ENCODE data around the gene BNC2.

The BNC2 gene

DNA sequence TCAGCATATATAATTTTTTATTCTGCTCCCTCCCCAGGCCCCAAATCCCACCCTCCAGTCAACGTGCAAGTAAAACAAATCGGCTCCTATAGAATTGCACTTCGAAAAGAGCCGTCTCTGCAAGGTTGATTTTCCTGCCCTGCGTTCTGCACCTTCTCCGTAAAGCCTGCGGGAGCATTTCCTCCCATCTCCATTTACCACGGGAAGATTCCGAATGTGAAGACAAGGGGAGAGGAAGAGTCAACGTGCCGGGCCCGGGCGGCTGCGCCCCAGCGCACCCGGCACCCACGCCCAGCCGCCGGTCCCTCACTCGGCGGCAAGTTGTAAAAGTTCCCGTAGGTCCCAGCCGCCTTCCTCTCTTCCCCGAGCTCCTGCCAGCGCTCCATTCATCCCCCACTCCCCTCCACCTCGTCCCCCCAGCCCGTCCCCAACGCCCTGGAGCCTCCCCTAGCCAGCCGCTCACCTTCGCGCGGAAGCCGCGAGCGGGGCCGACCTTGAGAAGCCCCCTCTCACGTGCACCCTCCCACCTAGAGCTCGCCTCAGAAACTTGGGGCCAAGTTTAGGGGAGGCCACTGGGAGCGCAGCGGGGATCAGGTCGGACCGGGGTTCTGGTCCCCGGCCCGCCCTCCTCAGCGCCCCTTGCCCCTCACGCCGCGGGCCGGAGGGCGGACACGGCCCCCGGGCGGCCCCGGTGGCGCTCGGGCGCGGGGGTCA is 431 bp downstream of the BNC2 start:
- DNase-seq: peak; percentile 18

DNA sequence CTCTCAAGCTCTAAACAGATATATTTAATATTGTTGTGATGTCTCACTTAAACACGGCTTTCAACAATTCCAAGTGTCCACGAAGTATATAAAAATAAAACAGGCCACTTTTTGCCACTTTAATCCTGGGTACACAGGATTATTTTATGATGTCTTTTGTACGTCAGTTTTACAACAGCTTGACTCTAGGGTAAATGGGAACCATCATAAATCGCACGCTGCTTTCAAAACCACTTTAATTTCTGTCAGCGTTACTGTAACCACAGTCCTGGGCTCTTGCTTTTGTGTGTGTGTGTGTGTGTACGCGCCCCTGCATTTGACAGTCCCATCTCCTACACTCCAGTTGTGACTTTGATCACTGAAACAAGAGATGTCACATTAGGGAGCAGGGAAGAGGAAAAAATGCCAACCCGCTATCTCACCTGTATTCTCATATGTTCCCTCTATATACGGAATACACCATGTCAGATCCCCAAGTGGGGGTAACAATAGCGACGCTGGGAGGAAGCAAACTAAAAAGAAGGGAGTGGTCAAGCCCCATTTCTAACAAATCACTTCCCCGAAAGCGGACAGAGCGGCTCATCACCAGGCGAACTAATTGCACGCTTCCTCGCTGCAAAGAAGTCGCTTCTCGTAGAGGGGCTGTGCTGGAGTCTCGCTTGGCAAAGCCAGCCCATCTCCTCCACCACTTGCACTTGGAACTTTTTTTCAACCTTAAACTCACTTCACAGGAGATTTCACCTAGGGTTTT is 1.2 kb downstream of the BNC2 start:
- DNase-seq: peak; percentile 32

DNA sequence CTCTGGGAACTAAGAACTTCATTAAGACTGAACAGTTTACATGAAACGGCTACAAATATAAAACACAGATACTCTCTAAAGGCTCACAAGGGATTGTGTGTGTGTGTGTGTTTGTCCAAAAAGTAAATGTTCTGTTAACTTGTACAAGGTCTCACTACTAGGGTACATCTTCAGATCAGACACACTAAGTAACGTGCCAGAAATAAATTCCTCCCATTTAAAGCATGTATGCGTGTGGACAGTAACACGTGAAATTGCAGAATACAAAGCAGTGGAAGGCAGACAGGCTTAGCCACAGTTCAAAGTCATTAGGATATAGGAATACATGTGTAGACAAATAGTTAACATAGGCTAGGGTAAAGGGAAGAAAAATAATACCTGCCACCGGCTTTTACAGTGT is 1.8 kb downstream of the BNC2 start:
- peak; percentile 4 for DNase-seq

DNA sequence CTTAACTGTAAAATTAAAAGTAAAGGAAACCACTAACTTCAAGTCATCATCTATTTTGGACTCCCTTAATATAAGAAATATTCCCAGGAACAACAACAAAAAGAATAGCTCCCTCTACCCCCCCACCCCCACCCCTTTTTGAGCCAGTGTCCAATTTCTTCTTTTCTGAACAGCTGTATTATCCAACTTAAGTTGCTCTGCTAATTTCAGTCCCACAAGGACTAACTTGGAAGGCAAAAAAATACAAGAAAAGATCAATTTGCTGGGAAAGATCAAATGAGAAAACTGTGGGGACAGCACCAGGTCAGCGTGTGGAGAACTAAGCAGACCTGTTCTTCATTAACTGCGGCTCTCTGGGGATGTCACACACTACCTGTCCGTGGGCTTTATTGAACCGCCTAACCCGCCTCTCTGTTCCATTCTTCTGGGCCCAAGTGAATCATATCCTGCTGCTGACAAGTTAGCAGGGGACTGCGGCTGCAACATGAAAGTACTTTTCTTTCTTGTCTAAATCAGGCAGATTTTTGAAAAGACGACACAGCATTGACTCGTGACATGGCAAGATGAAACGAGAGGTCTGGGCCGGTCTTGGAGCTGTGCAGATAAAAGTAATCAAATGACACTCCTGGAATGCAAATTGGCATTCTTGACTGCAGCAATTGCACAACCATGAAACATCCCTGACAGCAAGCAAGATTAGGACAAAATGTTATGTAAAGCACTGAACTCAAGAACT is 2.7 kb downstream of the BNC2 start:
- peak; percentile 79 for DNase-seq

DNA sequence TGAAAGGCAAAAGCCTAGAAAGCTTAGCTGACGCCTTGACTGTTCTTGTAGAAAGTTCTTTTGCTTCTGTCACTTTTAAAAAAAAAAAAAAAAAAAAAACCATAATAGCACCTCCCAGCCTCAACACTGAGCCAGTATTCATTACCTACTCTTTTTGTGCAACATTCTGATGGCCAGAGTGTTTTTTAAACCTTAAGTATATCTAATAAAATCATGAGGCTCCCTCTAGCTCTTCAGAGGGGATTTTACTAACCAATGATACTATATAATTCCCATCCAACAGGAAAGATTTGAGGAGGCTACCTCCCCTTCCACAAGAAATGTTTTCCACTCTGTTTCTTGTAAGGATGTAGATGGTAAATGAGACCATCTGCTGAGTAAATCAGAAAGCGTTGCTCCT is 3.9 kb downstream of the BNC2 start:
- peak; percentile 20 for DNase-seq

DNA sequence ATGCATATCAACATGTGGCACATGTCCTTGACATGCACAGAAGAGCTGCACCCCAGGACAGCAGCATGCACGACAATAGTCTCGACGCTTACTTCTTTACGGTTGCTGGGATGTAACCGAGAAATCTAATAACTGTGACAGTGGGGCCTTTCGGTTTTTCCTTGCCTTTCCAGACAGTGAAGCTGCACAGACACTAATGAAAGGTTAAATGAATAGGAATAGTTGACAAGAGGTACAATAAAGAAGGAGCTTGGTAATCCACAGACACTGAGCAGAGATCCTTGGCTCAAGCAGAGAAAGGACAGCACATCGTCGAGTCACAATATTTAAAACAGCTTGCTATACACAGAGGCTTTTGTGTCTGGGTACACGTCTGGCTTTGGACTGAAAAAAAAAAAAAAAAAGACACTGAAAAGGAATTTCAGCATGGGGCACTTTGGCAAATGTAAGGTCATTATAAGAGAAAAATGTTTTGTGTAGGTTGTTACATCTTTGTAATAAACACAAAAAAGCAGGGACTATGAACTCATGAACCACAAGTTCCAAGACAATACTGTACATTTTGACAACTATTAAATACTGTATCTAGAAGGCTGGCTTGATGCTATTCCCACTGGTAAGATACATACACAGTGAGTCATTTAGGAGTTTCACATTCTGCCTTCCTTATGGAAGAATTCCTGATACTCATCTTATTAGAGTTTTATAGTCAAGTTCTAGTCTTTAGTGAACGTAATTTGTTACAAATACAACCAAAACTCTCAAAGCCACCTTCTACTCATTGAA is 5.6 kb downstream of the BNC2 start:
- DNase-seq: peak; percentile 72

DNA sequence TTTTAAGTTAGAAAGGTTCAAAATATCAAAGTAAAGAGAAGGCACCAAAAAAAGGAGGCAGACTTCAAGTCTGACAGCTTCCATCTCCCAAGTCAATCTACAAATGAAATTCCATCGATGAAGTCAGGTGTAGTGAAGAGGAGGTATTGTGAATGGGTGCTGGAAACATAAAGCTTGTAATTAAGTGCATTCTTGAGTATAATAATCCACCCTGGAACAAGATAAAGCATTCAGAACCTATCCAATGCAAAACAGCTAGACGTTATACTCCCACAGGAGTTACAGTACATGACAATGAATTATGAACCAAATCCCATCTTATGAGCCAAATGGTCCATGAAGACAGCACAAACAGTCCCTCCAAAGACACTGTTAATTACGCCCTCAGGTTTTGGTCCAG is 22.3 kb downstream of the BNC2 start:
- DNase-seq: no peak

DNA sequence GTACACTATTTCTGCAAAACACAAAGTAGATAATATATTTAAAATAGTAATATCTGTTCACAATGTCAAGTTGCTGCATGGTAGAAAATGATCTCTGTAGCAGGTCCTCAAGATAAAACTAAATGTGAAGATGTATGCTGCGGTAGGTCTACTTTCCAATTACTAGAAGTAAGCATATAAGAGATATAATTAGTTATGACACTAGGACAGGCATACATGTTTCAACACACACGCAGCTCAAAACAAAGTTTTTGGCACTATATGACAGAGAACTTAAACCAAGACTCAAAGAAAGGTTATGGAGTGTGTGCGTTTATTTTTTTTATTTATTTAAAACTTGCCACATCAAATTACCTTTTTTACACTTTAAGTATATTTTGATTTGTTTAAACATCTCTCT is 23.5 kb downstream of the BNC2 start:
- no peak for DNase-seq

DNA sequence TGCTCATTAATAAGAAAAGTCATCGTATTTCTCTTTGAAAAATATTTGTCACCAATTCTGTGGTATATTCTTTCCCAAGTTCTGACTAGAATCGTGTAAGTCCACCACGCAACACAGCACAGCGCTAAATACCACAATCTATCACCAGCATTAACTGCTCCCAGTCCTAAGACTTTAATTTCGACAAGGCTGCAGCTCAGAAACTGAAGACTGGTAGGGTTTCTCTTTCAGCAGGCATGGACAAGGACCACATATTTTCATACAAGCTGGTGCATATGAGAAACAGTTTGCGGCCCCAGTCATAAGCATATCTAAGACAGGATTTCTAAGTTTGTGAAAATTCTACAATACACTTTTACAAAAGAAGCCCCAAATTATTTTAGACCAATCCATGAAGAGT is 24.1 kb downstream of the BNC2 start:
- peak; percentile 11 for DNase-seq

DNA sequence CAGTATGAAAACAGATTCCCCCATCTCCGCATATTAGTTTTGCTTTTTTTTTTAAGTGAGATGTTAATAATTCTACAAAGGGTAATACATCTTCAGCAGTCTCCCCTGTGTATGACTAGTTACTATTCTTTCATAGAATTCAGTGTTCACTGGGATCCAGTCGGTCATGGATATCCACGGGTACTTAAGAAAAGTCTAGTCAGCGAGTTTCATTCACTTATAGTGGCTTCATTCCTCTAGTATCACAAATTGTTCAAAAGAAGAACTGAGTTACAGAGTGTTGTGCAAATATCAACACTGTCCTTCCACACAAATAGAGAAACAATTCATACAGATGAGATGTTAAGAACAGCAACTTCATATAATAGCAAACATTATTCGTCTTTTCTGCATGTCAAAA is 35.7 kb downstream of the BNC2 start:
- DNase-seq: no peak

DNA sequence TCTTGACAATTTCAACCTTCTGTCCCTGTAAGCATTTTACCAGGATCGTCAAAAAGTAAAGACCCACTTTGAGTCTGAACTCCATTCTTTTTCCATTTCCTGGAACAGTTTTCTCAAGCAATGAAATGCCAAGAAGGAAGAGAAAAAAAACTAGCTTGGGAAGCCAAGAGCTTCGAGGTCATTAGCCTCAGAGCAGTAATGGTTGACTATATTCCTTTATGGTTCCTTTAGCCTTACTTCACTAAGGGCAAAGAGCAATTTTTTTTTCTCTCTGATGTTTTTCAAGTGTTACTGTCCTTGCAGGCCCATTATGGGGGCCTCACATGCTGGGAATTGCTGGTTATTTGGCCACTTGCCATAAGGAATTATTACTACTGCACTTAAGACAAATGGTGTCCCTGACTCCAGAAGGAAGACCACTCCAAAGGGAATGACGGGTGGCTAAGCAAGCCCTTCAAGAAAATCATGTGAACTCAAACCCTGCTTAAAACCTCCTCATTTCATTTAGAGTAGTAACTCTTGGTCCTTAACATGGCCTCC is 37.1 kb downstream of the BNC2 start:
- DNase-seq: no peak

DNA sequence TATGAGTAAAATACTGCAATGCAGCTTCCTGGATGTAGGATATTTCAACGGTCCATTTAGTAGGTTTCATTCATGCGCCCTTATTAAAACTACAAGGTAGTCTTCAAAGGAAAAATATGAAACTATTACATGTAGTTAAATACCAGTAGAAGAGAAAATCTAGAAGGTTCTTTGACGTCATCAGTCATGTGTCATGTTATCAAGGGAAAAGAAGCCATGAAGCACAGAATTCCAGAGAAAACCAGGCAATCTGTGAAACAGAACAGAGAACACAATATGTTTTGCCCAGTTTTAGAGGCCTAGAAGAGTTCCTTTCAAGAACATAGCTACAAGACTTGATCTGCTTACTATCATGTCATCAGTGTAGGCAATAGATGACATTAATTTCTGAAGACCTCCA is 38.4 kb downstream of the BNC2 start:
- no peak for DNase-seq

DNA sequence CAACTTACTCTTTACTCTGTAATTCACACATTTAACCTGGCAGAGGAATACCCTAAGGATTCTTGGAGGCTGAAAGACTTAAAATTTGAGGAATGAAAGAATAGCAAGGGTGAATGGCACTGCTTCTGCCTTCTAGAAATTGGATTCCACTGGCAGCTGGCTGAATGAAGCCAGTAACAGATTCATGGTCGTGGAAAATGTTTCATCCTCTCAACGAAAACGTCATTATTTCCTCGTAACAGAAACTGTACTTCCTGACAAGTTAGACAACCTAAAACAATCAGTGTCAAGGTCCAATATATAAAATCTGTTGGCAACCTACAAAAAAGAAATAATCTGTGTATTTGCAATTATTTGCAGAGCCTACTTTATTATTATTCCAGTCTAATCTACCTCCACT is 39.7 kb downstream of the BNC2 start:
- DNase-seq: no peak

DNA sequence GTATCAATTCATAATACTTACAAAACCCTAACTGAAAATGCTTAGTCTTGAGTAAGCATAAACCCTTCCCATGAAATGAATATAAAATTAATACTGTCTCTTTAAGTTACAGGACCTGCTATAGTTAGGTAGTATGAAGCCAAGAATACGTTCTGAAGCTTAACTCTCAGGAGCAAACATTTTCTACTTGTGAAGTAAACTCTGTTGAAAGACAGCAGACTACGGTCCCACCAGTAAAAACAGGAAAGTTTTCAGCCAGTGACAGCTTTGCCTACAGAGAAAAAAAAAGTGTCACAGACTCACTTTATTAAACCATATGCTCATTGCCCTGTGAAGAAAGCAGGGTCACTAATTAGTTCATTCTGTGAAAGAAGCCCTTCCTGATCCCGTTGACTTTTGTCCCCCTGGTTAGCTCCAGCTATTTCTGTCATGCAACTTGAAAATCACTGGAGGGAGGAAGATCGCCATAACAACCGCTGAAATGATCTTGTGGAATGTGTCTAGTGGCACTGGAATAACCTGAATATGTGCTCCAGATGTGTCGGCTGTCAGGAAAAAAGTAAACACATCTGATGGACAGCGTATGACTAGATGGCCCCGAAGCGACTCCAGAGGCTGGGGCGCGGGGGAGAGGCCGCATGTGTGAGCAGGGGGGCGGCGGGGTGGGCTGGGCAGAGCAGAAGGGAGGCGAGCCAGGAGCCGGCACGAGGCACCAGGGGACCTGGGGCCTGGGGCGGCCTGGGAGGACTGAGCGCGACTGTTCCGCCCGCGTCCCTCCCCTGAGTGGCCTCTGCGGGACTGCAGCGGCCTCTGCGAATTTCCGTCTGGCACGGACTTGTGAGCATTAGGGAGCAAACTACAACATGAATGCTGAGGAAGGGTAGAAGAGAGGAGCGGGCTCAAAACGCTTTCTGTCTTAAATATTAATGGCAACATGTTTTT is 41.9 kb downstream of the BNC2 start:
- DNase-seq: peak; percentile 79

DNA sequence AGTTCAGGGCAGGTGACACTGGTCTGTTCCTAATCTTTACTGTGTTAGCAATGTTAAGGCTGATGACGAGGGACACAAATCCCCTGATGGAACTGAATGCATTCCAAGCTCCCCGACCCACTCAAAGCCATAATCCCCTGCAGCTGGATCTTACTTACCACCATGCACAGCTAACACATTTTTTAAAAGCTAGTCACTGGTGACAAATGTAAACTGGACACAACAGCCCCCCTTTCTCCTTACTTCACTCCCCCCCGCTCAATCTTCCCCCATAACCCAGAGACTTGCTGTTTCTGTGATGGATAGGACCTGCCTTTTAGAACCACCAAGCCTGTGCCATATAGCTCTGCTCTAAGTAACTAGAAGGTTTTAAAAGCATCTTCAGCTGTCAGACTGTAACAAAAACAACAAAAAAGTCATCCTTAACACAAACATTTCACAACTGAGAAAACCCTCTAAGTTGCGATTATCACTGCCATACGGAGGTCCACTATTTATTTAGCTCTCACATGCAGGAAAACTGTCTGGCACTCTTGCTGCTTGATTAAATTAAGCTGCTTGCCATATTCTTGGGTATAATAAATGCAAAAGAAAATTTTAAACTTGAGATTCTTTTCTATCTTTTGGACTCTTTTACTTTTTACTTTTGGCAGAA is 44.4 kb downstream of the BNC2 start:
- peak; percentile 96 for DNase-seq

DNA sequence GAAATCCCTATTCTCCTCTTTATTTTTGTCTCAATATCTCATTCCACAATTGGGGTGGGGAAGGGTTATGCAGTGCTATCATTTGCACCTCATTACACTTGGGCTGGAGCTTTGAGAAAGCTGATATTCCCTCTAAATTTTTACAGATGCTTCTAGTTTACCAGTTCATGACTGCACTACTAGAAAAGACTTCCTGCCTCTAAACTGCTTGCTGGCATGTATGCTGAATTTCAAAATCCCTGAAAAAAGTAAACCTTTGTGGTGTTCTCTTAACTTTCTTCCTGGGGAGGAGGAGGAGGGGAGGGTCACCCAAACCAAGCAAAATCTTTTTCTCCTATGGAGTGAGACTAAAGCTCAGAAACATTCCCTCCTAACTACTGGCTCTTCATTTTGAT is 45.1 kb downstream of the BNC2 start:
- DNase-seq: peak; percentile 64

DNA sequence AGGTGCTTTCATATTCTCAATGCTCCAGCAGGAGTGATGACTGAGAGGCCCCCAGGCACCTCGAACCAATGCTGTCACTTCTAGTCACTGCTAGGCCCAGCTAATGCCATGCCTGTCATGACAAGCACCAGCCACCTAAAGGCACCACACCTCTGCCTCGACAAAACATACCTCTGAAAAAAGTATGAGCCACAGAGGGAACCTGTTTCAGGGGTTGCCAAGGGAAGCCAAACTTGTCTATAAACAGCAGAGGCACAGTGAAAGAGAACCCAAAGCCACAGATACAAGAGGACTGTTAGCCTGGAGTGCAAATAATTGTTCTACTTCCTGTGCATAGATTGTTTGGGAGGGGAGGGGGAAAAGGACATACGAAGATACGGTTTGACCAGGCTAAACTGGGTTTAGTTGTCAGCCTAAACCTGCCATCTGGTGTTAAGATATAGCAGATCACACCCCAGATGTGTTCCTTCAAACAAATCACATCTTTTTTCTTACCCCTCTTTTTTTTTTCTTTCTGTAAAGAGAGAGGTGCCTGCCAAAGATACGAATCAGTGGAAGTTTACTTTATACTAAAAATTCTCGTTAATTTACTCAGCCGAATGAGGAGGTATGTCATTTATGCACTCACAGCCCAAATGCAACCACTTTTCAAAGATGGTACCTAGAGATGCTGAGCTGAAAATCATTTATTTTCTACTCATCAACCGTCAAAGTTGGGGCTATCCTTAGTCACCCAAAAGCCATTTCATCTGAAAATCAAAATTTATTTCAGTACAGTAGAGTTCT is 45.7 kb downstream of the BNC2 start:
- peak; percentile 59 for DNase-seq

DNA sequence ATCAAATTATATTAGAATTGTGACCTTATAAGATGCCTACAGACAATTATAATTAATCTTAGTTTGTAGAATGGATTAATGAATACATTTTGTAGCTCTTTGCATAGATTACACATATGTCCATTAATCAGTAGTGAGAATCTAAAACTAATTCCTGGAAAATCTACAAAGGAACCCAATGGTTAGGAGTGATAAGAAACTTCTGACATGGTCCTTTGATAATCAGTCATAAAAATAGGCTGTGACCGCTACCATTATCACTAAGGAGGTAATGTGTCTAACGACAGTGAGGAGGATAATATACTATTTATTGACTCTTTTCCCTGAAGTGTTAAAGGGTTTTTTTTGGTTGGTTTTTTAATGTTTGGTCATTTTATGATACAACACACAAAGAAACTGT is 46.6 kb downstream of the BNC2 start:
- DNase-seq: no peak

DNA sequence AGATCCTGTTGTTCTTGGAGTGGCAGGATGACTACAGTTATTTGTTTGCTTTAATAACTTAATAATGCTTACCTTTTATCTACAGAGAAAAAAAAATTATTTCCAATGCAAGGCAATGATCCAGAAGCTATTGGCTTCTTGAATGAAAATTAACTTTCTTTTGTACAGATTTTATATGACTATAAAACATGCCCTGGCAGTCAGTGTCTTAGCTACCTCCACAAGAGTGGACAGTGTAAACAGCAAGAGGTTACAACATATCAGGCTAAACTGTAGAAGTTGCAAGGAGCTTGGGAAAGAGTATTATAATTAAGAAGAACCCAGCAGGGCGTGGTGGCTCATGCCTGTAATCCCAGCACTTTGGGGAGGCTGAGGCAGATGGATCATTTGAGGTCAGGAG is 49.1 kb downstream of the BNC2 start:
- no peak for DNase-seq

DNA sequence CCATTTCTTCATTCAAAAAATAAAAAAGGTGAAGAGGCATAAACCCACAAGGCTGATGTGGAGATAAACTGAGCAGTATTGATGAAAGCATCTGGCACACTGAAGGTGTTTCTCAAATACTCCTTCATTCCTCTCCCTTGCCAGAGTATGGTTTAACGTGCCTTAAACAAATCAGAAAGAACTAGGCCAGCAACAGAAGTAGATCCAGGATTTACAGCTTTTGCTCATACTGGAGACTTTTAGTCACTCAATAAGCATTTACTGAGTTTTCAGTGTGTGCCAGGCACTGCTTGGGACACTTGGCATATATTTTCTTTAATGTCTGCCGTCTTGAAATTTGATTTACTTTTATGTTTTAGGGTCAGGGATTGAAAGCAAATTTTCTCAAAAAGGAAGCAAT is 53.0 kb downstream of the BNC2 start:
- DNase-seq: no peak
